Stimulated activated naive CD8-positive, alpha-beta T cell treated with anti-CD3 and anti-CD28 coated beads, Interleukin-15, amount 100 ng/mL, for 72 hours (primary cell): ENCODE measurements around the gene LRRFIP1.
"Not testable (repeated sequence)": the region's sequence is repeated elsewhere in the genome, so short reads cannot be mapped to it uniquely, and the experiment has no call there.

Source experiments
- ATAC-seq: fragments of 150-1000 bp; cut with Tn5 transposase; 2 replicates; pipeline ENCODE4 v1.10.0; 2021; ENCODE audit warnings: mild to moderate bottlenecking, moderate library complexity
- DNase-seq, 2 donors: peaks; one replicate each; pipeline ENCODE4 v3.0.0; 2021 to 2022
- H3K27ac Mint-ChIP-seq, 2 donors: one replicate each; pipeline ENCODE4 v1.8.0; 2022; ENCODE audit warnings: mild to moderate bottlenecking in 2 of 2, mixed read lengths in 2 of 2, moderate library complexity in 2 of 2
- H3K27me3 Mint-ChIP-seq: one replicate; pipeline ENCODE4 v1.8.0; 2022; ENCODE audit warnings: mixed read lengths
- H3K4me1 Mint-ChIP-seq: one replicate; pipeline ENCODE4 v1.8.0; 2022; ENCODE audit warnings: mild to moderate bottlenecking, mixed read lengths
- H3K4me3 Mint-ChIP-seq, 2 donors: one replicate each; pipeline ENCODE4 v1.8.0; 2022; ENCODE audit warnings: mild to moderate bottlenecking in 2 of 2, mixed read lengths in 2 of 2, moderate library complexity in 1 of 2
- H3K9me3 Mint-ChIP-seq, 2 donors: one replicate each; pipeline ENCODE4 v1.8.0; 2022; ENCODE audit warnings: mixed read lengths in 2 of 2

Gene LRRFIP1

GRCh38 chr2:237652854-237653253 is 25.5 kb downstream of the LRRFIP1 start:
- H3K9me3 Mint-ChIP-seq, result peaks cover 0 to 21% of the 10 kb centered on the region in 2 donors
- H3K4me3 Mint-ChIP-seq, result no peak overlapping the region
- DNase-seq (no peak), ATAC-seq (no peak)
- H3K27ac Mint-ChIP-seq, result no peak overlapping the region
- H3K4me1 Mint-ChIP-seq, result peaks cover 21% of the 10 kb centered on the region
- no peaks in the 10 kb centered on the region for H3K27me3 Mint-ChIP-seq

GRCh38 chr2:237653776-237654558 is 26.6 kb downstream of the LRRFIP1 start:
- Mint-ChIP-seq H3K27ac (no peak overlapping the region), H3K27me3 (no peaks in the 10 kb centered on the region), H3K4me1 (peaks cover 21% of the 10 kb centered on the region)

DNA sequence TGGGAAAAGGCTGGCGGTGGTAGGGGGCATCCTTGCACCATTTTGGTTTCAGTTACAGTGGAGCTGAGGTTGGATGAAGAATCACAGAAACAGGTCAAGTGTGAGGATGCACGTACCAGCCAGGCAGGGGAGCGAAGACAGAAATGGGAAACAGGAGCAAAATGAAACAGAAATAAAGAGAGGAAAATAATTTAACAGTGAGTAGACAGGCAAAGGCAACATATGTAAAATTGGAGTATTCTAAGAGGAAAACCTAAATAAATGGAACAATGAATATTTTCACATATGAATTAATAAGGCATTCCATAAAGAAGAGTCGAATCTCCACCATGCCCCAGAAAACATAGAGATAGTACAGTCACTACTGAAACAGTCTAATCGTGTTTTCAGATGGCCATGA is 29.7 kb downstream of the LRRFIP1 start:
- Mint-ChIP-seq H3K27ac (no peak overlapping the region), H3K4me1 (peaks cover 14% of the 10 kb centered on the region), H3K27me3 (no peaks in the 10 kb centered on the region), H3K9me3 (peaks cover 0 to 12% of the 10 kb centered on the region in 2 donors), H3K4me3 (no peak overlapping the region)
- no peak for DNase-seq
- no peak for ATAC-seq

More at GRCh38 chr2:237653776-237654558, 26.6 kb downstream of the LRRFIP1 start:
- Mint-ChIP-seq H3K4me3 (no peak overlapping the region), H3K9me3 (peaks cover 0 to 21% of the 10 kb centered on the region in 2 donors)
- DNase-seq, result no peak
- ATAC-seq, result no peak

GRCh38 chr2:237660381-237660900 is 33.1 kb downstream of the LRRFIP1 start:
- H3K27me3 Mint-ChIP-seq, result peaks cover 8% of the 10 kb centered on the region

DNA sequence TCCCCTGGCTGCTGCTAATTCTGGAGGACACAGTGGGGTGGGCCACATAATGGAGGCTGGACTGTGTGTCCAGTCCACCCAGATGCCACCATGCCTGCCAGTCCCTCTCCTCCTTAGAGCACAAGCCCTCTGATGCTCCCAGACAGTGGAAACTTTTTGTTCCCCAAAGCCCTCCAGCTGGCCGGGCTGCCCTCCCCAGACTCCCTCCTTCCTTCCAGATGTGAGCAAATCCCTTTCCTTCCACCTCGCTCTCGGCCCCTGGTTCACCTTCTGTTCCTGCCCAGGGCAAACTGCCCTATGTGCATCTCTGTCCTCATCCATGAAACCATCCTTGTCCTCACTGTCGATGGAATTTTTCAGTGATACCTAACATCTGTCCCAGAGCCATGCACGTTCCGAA is 33.9 kb downstream of the LRRFIP1 start:
- DNase-seq (no peak), ATAC-seq (no peak)
- no peak overlapping the region for H3K27ac Mint-ChIP-seq
- no peaks in the 10 kb centered on the region for H3K9me3 Mint-ChIP-seq
- peaks cover 8% of the 10 kb centered on the region for H3K27me3 Mint-ChIP-seq
- no peak overlapping the region for H3K4me3 Mint-ChIP-seq
- H3K4me1 Mint-ChIP-seq, result peaks cover 9% of the 10 kb centered on the region

More at GRCh38 chr2:237660381-237660900, 33.1 kb downstream of the LRRFIP1 start:
- no peak for ATAC-seq
- peaks cover 14% of the 10 kb centered on the region for H3K4me1 Mint-ChIP-seq
- H3K9me3 Mint-ChIP-seq, result no peaks in the 10 kb centered on the region
- H3K4me3 Mint-ChIP-seq, result no peak overlapping the region
- no peak overlapping the region for H3K27ac Mint-ChIP-seq
- no peak for DNase-seq

- Mint-ChIP-seq H3K4me1 (peaks cover 14% of the 10 kb centered on the region), H3K27me3 (peaks cover 8% of the 10 kb centered on the region), H3K27ac (no peak overlapping the region), H3K4me3 (no peak overlapping the region), H3K9me3 (no peaks in the 10 kb centered on the region)
- ATAC-seq (no peak), DNase-seq (no peak)
These were observed 34.5 kb downstream of the LRRFIP1 start for GRCh38 chr2:237661799-237662328.

- peak overlapping the region in 1 of 2 donors; percentile 16 for H3K4me3 Mint-ChIP-seq
- ATAC-seq (peak; percentile 85), DNase-seq (peak; percentile 16 to 54)
- H3K9me3 Mint-ChIP-seq, result no peaks in the 10 kb centered on the region
- peaks cover 8% of the 10 kb centered on the region for H3K27me3 Mint-ChIP-seq
- H3K27ac Mint-ChIP-seq, result peak overlapping the region in 1 of 2 donors; percentile 59
- H3K4me1 Mint-ChIP-seq, result peaks cover 17% of the 10 kb centered on the region
These were observed 35.3 kb downstream of the LRRFIP1 start for GRCh38 chr2:237662671-237663093.

DNA sequence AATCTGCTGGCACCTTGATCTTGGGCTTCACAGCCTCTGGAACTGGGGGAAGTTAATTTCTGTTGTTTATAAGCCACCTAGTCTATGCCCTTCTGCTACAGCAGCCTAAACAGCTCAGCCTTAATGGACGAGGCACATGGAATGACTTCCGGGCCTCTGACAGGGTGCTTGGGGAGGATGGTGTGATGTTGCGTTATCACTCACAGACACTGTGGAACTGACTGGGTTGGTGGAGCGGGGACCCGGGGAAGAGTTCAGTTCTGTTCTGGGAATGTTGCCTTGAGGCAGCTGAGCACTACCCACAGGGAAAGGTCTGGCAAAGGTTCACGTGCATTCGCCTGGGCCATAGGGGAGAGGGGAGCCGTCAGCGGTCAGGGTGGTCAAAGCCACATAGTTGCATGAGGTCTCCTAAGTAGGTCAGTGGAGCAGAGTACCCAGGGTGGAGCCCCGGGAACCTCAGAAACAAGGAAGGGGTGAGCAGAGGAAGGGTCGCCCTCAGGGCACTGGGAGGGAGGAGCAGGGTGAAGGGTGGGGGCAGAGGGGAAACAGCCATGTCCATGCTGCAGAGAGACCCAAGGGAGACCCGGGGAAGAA is 36.2 kb downstream of the LRRFIP1 start:
- Mint-ChIP-seq H3K27ac (no peak overlapping the region), H3K9me3 (no peaks in the 10 kb centered on the region), H3K27me3 (peaks cover 8% of the 10 kb centered on the region), H3K4me1 (peaks cover 17% of the 10 kb centered on the region), H3K4me3 (no peak overlapping the region)
- ATAC-seq, result peak; percentile 44
- DNase-seq, result no peak

GRCh38 chr2:237664151-237664550 is 36.8 kb downstream of the LRRFIP1 start:
- Mint-ChIP-seq H3K4me1 (peaks cover 17% of the 10 kb centered on the region), H3K4me3 (no peak overlapping the region), H3K27me3 (peaks cover 8% of the 10 kb centered on the region), H3K27ac (no peak overlapping the region), H3K9me3 (no peaks in the 10 kb centered on the region)
- DNase-seq (no peak), ATAC-seq (no peak)

DNA sequence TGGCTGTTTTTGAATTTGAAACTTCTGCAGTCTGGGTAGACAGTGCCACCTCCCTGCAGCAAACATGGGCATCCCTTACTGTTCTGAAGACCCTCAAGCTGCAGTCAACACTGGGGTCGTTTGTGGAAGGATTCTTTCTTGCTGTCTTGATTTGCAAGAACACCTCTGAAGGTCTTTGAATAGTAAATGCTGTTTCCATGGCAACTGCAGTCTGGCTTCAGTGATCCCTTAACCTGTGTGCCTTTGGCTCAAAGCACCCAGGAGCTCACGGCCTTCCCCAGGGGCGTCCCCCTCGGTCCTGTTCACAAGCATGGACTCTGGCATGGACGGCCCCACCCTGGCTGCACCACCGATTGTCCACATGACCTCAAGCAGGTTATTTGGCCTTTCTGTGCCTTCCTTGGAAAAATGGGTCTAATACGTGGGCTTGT is 38.3 kb downstream of the LRRFIP1 start:
- ATAC-seq, result no peak
- Mint-ChIP-seq H3K9me3 (no peaks in the 10 kb centered on the region), H3K27ac (no peak overlapping the region), H3K27me3 (peaks cover 8% of the 10 kb centered on the region), H3K4me1 (peaks cover 17% of the 10 kb centered on the region), H3K4me3 (no peak overlapping the region)
- no peak for DNase-seq

DNA sequence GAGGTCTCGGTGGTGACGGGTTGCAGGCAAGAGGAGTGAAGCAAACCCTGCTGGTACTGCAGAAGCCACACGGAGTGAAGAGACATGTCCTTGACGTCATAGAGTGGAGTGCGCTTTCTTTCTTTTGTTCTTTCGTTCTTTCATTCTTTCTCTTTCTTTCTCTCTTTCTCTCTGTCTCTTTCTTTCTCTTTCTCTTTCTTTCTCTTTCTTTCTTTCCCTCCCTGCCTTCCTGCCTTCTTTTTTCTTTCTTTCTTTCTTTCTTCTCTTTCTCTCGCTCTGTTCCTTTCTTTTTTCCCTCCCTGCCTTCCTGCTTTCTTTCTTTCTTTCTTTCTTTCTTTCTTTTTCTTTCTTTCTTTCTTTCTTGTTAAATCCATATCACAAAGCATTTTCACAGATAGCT is 39.2 kb downstream of the LRRFIP1 start:
- peaks cover 8% of the 10 kb centered on the region for H3K27me3 Mint-ChIP-seq

GRCh38 chr2:237667050-237667576 is 39.7 kb downstream of the LRRFIP1 start:
- ATAC-seq, result not testable (repeated sequence)
- H3K4me1 Mint-ChIP-seq, result peaks cover 17% of the 10 kb centered on the region

More for the DNA sequence above, 39.2 kb downstream of the LRRFIP1 start:
- Mint-ChIP-seq H3K9me3 (no peaks in the 10 kb centered on the region), H3K27ac (no peak overlapping the region), H3K4me1 (peaks cover 17% of the 10 kb centered on the region), H3K4me3 (no peak overlapping the region)
- ATAC-seq, result no peak
- DNase-seq, result no peak

GRCh38 chr2:237667893-237668292 is 40.5 kb downstream of the LRRFIP1 start:
- H3K4me3 Mint-ChIP-seq, result no peak overlapping the region
- H3K27me3 Mint-ChIP-seq, result peaks cover 8% of the 10 kb centered on the region
- ATAC-seq, result no peak
- H3K4me1 Mint-ChIP-seq, result peaks cover 15% of the 10 kb centered on the region
- no peaks in the 10 kb centered on the region for H3K9me3 Mint-ChIP-seq
- DNase-seq, result no peak
- H3K27ac Mint-ChIP-seq, result peak overlapping the region in 1 of 2 donors; percentile 80

More at GRCh38 chr2:237667050-237667576, 39.7 kb downstream of the LRRFIP1 start:
- not testable (repeated sequence) for H3K27ac Mint-ChIP-seq, H3K27me3 Mint-ChIP-seq, H3K4me3 Mint-ChIP-seq, DNase-seq, H3K9me3 Mint-ChIP-seq

- H3K27me3 Mint-ChIP-seq, result peaks cover 6% of the 10 kb centered on the region
- no peak overlapping the region for H3K27ac Mint-ChIP-seq
- H3K9me3 Mint-ChIP-seq, result no peaks in the 10 kb centered on the region
- no peak overlapping the region for H3K4me3 Mint-ChIP-seq
- ATAC-seq (no peak), DNase-seq (no peak)
- peaks cover 18% of the 10 kb centered on the region for H3K4me1 Mint-ChIP-seq
These were observed 41.1 kb downstream of the LRRFIP1 start for GRCh38 chr2:237668440-237668839.

GRCh38 chr2:237669283-237669627 is 41.9 kb downstream of the LRRFIP1 start:
- H3K4me1 Mint-ChIP-seq, result peaks cover 26% of the 10 kb centered on the region
- H3K4me3 Mint-ChIP-seq, result no peak overlapping the region
- no peak overlapping the region for H3K27ac Mint-ChIP-seq
- DNase-seq (no peak), ATAC-seq (no peak)
- H3K9me3 Mint-ChIP-seq, result no peaks in the 10 kb centered on the region
- H3K27me3 Mint-ChIP-seq, result no peaks in the 10 kb centered on the region
